Activated B cell treated with CpG ODN at 0.5 μM for 24 hours (primary cell): ENCODE measurements around the gene POSTN. TPM values are rescaled to one million over a fixed set of nuclear protein-coding genes. Genes with fewer than 3 reads are reported as not detected.
"Not testable (repeated sequence)": the region's sequence is repeated elsewhere in the genome, so short reads cannot be mapped to it uniquely, and the experiment has no call there.

Experiments
- ATAC-seq: fragments of 200-7000 bp; cut with Tn5 transposase; one replicate; pipeline ENCODE4 v1.10.0; 2021; ENCODE audit warnings: low read depth, mild to moderate bottlenecking, moderate library complexity
- CTCF ChIA-PET: fragments of 350-600 bp; sonication (Branson Sonifier 250); formaldehyde crosslinking; loops from one replicate; lab custom pipeline; 2021; ENCODE audit warnings: antibody characterized with exemption; lab: Charles Lee
- POLR2A ChIA-PET: fragments of 350-600 bp; sonication (Branson Sonifier 250); formaldehyde crosslinking; loops from one replicate; lab custom pipeline; 2021; ENCODE audit warnings: antibody characterized with exemption; lab: Charles Lee
- DNase-seq: peaks from one replicate; pipeline ENCODE4 v3.0.0; 2022
- H3K27ac Mint-ChIP-seq: one replicate; pipeline ENCODE4 v1.8.0; 2020; ENCODE audit warnings: mixed read lengths
- H3K27me3 Mint-ChIP-seq: one replicate; pipeline ENCODE4 v1.8.0; 2021; ENCODE audit warnings: mixed read lengths
- H3K36me3 Mint-ChIP-seq: one replicate; pipeline ENCODE4 v1.8.0; 2021; ENCODE audit warnings: low read depth, mixed read lengths
- H3K4me1 Mint-ChIP-seq: one replicate; pipeline ENCODE4 v1.8.0; 2021; ENCODE audit warnings: mixed read lengths
- H3K4me3 Mint-ChIP-seq: one replicate; pipeline ENCODE4 v1.8.0; 2020; ENCODE audit warnings: mild to moderate bottlenecking, mixed read lengths
- H3K9me3 Mint-ChIP-seq: one replicate; pipeline ENCODE4 v1.8.0; 2020; ENCODE audit warnings: mixed read lengths
- intact Hi-C: fragments of 100-400 bp; cut with micrococcal nuclease; formaldehyde crosslinking; loops from one replicate; pipeline ENCODE4 v1.15.1; 2024
- total RNA-seq: library from RNA; stranded (reverse); gene quantifications from 2 replicates; pipeline ENCODE4 v1.2.3, GENCODE V29; 2022
- TF ChIP-seq, protein P1 (sequence below): fragments of 200-600 bp; IDR thresholded peaks from one replicate; pipeline ENCODE4 v1.8.0; 2022; ENCODE audit warnings: antibody characterized with exemption, mild to moderate bottlenecking

Gene POSTN
- total RNA-seq, 1 donor from 2014 or later: not detected

GRCh38 chr13:37561031-37561430 is 37.5 kb downstream of the POSTN start:
- no peaks in the 10 kb centered on the region for H3K4me1 Mint-ChIP-seq
- ChIA-PET POLR2A (no interaction called here), CTCF (no interaction called here)
- no peak for ATAC-seq
- DNase-seq: no peak
- no peak overlapping the region for H3K27ac Mint-ChIP-seq
- H3K36me3 Mint-ChIP-seq: no peaks in the 10 kb centered on the region
- H3K27me3 Mint-ChIP-seq: no peaks in the 10 kb centered on the region
- peaks cover 24% of the 10 kb centered on the region for H3K9me3 Mint-ChIP-seq
- no peak overlapping the region for H3K4me3 Mint-ChIP-seq
- intact Hi-C loops: no loop called here
- TF ChIP-seq, protein P1, sequence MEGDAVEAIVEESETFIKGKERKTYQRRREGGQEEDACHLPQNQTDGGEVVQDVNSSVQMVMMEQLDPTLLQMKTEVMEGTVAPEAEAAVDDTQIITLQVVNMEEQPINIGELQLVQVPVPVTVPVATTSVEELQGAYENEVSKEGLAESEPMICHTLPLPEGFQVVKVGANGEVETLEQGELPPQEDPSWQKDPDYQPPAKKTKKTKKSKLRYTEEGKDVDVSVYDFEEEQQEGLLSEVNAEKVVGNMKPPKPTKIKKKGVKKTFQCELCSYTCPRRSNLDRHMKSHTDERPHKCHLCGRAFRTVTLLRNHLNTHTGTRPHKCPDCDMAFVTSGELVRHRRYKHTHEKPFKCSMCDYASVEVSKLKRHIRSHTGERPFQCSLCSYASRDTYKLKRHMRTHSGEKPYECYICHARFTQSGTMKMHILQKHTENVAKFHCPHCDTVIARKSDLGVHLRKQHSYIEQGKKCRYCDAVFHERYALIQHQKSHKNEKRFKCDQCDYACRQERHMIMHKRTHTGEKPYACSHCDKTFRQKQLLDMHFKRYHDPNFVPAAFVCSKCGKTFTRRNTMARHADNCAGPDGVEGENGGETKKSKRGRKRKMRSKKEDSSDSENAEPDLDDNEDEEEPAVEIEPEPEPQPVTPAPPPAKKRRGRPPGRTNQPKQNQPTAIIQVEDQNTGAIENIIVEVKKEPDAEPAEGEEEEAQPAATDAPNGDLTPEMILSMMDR: no peak

- Mint-ChIP-seq H3K4me1 (no peaks in the 10 kb centered on the region), H3K9me3 (peaks cover 25% of the 10 kb centered on the region), H3K27ac (no peak overlapping the region), H3K4me3 (no peak overlapping the region), H3K36me3 (no peaks in the 10 kb centered on the region), H3K27me3 (no peaks in the 10 kb centered on the region)
- ATAC-seq (no peak), DNase-seq (no peak)
- TF ChIP-seq, protein P1: no peak
- intact Hi-C loops: no loop called here
- ChIA-PET CTCF (no interaction called here), POLR2A (no interaction called here)
These were observed 38.0 kb downstream of the POSTN start for GRCh38 chr13:37560526-37560925.

GRCh38 chr13:37558766-37559165 is 39.8 kb downstream of the POSTN start:
- POLR2A ChIA-PET, H3K27me3 Mint-ChIP-seq, H3K36me3 Mint-ChIP-seq, DNase-seq, H3K27ac Mint-ChIP-seq, CTCF ChIA-PET, H3K4me3 Mint-ChIP-seq, intact Hi-C loops, ATAC-seq, H3K4me1 Mint-ChIP-seq: not testable (repeated sequence)
- peaks cover 32% of the 10 kb centered on the region for H3K9me3 Mint-ChIP-seq

- H3K4me3 Mint-ChIP-seq: no peak overlapping the region
- POLR2A ChIA-PET: no interaction called here
- H3K27ac Mint-ChIP-seq: no peak overlapping the region
- intact Hi-C loops: no loop called here
- peaks cover 8% of the 10 kb centered on the region for H3K9me3 Mint-ChIP-seq
- DNase-seq (no peak), ATAC-seq (no peak)
- H3K4me1 Mint-ChIP-seq: no peaks in the 10 kb centered on the region
- TF ChIP-seq, protein P1: no peak
- CTCF ChIA-PET: no interaction called here
- H3K36me3 Mint-ChIP-seq: no peaks in the 10 kb centered on the region
- no peaks in the 10 kb centered on the region for H3K27me3 Mint-ChIP-seq
These were observed 52.5 kb downstream of the POSTN start for GRCh38 chr13:37546087-37546486.

DNA sequence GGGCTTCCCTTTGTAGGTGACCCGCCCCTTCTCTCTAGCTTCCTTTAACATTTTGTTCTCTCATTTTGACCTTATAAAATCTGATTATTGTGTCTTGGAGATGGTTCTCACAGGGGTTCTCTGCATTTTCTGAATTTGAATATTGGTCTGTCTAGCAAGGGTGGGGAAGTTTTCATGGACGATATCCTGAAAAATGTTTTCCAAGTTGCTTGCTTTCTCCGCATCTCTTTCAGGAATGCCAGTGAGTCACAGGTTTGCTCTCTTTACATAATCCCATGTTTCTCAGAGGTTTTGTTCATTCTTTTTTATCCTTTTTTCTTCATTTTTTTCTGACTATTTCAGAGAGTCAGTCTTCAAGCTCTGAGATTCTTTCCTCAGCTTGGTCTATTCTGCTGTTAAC is 53.6 kb downstream of the POSTN start:
- no peak for ATAC-seq
- H3K9me3 Mint-ChIP-seq: peaks cover 5% of the 10 kb centered on the region
- TF ChIP-seq, protein P1: no peak

GRCh38 chr13:37539976-37540605 is 58.5 kb downstream of the POSTN start:
- Mint-ChIP-seq H3K27me3 (no peaks in the 10 kb centered on the region), H3K36me3 (no peaks in the 10 kb centered on the region), H3K9me3 (peaks cover 11% of the 10 kb centered on the region), H3K27ac (no peak overlapping the region), H3K4me1 (no peaks in the 10 kb centered on the region), H3K4me3 (no peak overlapping the region)
- ATAC-seq (no peak), DNase-seq (no peak)
- CTCF ChIA-PET: no interaction called here
- intact Hi-C loops: no loop called here
- TF ChIP-seq, protein P1: no peak
- POLR2A ChIA-PET: no interaction called here

More for the DNA sequence above, 53.6 kb downstream of the POSTN start:
- Mint-ChIP-seq H3K27ac (no peak overlapping the region), H3K36me3 (no peaks in the 10 kb centered on the region), H3K27me3 (no peaks in the 10 kb centered on the region), H3K4me1 (no peaks in the 10 kb centered on the region), H3K4me3 (no peak overlapping the region)
- POLR2A ChIA-PET: no interaction called here
- intact Hi-C loops: no loop called here
- CTCF ChIA-PET: no interaction called here
- DNase-seq: no peak
